ENCODE data around the gene HACD3.
"Not testable (repeated sequence)": the region's sequence is repeated elsewhere in the genome, so short reads cannot be mapped to it uniquely, and the experiment has no call there.

The HACD3 gene

GRCh38 chr15:65550681-65551098 is 20.4 kb downstream of the HACD3 start:
- DNase-seq, result no peak

- DNase-seq, result no peak
Measured at GRCh38 chr15:65551183-65551582, 20.9 kb downstream of the HACD3 start.

- DNase-seq, result not testable (repeated sequence)
Measured at GRCh38 chr15:65552851-65553250, 22.6 kb downstream of the HACD3 start.

GRCh38 chr15:65553691-65554090 is 23.4 kb downstream of the HACD3 start:
- DNase-seq, result no peak

GRCh38 chr15:65556622-65557021 is 26.4 kb downstream of the HACD3 start:
- DNase-seq, result no peak

GRCh38 chr15:65558336-65558735 is 28.1 kb downstream of the HACD3 start:
- no peak for DNase-seq

GRCh38 chr15:65558997-65559760 is 28.9 kb downstream of the HACD3 start:
- no peak for DNase-seq

GRCh38 chr15:65559941-65560340 is 29.7 kb downstream of the HACD3 start:
- DNase-seq, result no peak

GRCh38 chr15:65561934-65562333 is 31.7 kb downstream of the HACD3 start:
- DNase-seq, result no peak

GRCh38 chr15:65569728-65570127 is 39.5 kb downstream of the HACD3 start:
- no peak for DNase-seq

- DNase-seq, result no peak
Measured at GRCh38 chr15:65571971-65572370, 41.7 kb downstream of the HACD3 start.

GRCh38 chr15:65576664-65577063 is 46.4 kb downstream of the HACD3 start:
- DNase-seq, result no peak

- no peak for DNase-seq
Measured at GRCh38 chr15:65577129-65577996, 47.1 kb downstream of the HACD3 start.

GRCh38 chr15:65578904-65579728 is 48.9 kb downstream of the HACD3 start:
- DNase-seq, result no peak

- no peak for DNase-seq
Measured at GRCh38 chr15:65579762-65580161, 49.5 kb downstream of the HACD3 start.

GRCh38 chr15:65580287-65580686 is 50.0 kb downstream of the HACD3 start:
- DNase-seq, result no peak

- peak; percentile 56 for DNase-seq
Measured at GRCh38 chr15:65583701-65584100, 53.4 kb downstream of the HACD3 start.

GRCh38 chr15:65584241-65584640 is 54.0 kb downstream of the HACD3 start:
- DNase-seq, result no peak

GRCh38 chr15:65587094-65587493 is 56.8 kb downstream of the HACD3 start:
- no peak for DNase-seq

- peak; percentile 14 for DNase-seq
Measured at GRCh38 chr15:65595960-65596359, 65.7 kb downstream of the HACD3 start.

GRCh38 chr15:65598468-65598867 is 68.2 kb downstream of the HACD3 start:
- DNase-seq, result no peak

- DNase-seq, result no peak
Measured at GRCh38 chr15:65599677-65600076, 69.4 kb downstream of the HACD3 start.

- DNase-seq, result no peak
Measured at GRCh38 chr15:65603134-65603533, 72.9 kb downstream of the HACD3 start.

Measured in CD4-positive, alpha-beta T cell treated with Interleukin-6 for 4 hours (primary cell).